ENCODE measurements around the gene BIN1.

Gene BIN1

DNA sequence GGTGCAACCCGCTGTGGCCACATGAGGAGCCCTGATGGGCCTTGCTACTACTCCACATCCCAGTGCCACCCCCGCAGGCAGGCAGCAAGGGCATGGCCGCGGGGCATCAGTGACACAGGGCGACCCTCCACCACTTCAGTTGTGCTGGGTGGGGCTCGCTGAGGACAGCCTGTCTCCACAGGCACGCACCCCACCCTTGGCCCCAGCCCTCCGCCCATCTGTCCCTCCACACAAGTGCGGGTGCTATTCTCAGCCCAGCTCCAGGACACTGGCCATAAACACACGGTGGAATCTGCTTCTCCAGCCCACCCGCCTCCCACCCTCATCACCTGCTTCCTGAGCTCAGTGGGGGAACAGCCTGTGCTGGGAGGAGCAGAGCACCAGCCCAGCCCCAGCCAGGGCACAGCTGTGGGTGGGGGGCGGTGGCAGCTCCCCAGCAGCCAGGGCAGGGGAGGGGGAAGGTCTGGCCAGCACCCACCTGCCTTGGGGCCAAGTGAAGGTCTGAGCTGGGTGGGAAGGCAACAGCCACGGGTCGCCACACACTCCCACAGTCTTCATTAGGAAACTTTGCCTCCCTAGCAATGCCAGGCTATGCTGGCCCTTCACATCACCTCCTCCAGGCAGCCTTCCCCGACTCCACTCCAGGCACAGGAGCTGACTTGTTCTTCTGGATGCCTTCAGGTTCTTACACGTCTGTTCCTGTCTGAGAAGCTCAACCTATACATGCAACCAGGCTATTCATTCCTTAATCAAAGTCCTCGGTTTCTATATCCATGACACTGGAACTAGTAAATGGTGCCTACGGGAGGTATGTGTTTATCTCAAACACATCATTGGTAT is 16.5 kb downstream of the BIN1 start:
- no peak for DNase-seq (ENCODE audit: low read depth, low spot score)
- H3K4me3 ChIP-seq (ENCODE audit: low read depth, low read length), result no peak overlapping the region
- TF ChIP-seq, protein P1, sequence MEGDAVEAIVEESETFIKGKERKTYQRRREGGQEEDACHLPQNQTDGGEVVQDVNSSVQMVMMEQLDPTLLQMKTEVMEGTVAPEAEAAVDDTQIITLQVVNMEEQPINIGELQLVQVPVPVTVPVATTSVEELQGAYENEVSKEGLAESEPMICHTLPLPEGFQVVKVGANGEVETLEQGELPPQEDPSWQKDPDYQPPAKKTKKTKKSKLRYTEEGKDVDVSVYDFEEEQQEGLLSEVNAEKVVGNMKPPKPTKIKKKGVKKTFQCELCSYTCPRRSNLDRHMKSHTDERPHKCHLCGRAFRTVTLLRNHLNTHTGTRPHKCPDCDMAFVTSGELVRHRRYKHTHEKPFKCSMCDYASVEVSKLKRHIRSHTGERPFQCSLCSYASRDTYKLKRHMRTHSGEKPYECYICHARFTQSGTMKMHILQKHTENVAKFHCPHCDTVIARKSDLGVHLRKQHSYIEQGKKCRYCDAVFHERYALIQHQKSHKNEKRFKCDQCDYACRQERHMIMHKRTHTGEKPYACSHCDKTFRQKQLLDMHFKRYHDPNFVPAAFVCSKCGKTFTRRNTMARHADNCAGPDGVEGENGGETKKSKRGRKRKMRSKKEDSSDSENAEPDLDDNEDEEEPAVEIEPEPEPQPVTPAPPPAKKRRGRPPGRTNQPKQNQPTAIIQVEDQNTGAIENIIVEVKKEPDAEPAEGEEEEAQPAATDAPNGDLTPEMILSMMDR (IDR thresholded peaks at IDR 0.05; ENCODE audit: low read depth, low read length), result no peak
- in situ Hi-C loops (cut with HindIII; ENCODE audit: low sequenced_read_pairs), result no loop called here

DNA sequence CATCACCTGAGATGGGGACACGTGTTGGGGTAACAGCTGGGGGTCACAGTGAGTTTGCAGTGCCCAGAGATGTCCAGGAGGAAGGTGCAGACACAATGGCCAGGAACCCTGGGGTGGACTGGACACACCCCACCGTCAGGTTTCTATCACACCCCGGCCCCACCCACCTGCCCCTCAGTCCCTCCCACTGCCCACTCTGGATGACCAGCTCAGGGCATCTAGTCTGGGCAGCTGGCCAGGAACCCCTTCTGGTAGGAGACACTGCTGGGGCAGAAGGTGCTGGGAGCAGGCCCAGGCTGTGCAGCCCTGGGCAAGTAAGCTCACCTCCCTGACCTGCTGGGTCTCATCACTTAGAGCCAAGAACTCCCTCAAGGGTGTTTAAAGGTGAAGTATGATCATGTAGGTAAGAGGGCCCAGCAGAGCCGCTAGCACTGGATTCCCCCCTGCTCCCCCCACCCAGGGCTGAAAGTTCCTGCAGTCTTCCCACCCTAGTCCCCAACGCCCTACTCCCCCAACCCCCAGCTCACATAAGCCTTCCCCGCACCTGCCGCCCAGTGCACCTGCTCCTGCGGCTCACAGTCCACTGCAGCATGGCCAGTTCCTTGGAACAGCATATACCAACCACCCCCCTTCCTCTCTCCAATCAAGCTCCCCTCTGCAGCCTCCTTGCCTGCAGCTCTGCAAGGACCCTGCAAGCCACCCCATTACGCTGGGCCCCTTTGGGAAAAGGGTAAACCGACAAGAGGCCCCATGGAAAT is 17.3 kb downstream of the BIN1 start:
- TF ChIP-seq, protein P1 (IDR thresholded peaks at IDR 0.05; ENCODE audit: low read depth, low read length), result no peak
- H3K4me3 ChIP-seq (ENCODE audit: low read depth, low read length), result no peak overlapping the region
- no peak for DNase-seq (ENCODE audit: low read depth, low spot score)
- in situ Hi-C loops (cut with HindIII; ENCODE audit: low sequenced_read_pairs), result no loop called here

DNA sequence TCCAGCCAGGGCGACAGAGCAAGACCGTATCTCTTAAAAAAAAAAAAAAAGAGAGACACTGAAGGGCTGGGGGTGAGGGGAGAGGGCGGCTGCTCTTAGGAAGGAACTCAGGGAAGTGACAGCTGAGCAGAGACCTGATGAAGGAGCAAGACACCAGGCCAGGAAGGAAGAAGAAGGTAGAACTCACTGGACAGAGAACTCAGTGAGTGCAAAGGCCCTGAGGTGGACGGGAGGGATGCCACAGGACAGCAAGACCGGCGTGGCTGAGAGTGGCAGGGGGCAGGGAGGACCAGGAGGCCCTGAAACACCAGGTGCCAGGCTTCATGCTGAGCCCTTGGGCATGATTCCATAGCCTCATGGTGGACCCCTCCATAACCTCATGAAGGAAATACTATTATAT is 18.2 kb downstream of the BIN1 start:
- no peak for DNase-seq (ENCODE audit: low read depth, low spot score)
- in situ Hi-C loops (cut with HindIII; ENCODE audit: low sequenced_read_pairs), result no loop called here
- TF ChIP-seq, protein P1 (IDR thresholded peaks at IDR 0.05; ENCODE audit: low read depth, low read length), result no peak
- H3K4me3 ChIP-seq (ENCODE audit: low read depth, low read length), result no peak overlapping the region

DNA sequence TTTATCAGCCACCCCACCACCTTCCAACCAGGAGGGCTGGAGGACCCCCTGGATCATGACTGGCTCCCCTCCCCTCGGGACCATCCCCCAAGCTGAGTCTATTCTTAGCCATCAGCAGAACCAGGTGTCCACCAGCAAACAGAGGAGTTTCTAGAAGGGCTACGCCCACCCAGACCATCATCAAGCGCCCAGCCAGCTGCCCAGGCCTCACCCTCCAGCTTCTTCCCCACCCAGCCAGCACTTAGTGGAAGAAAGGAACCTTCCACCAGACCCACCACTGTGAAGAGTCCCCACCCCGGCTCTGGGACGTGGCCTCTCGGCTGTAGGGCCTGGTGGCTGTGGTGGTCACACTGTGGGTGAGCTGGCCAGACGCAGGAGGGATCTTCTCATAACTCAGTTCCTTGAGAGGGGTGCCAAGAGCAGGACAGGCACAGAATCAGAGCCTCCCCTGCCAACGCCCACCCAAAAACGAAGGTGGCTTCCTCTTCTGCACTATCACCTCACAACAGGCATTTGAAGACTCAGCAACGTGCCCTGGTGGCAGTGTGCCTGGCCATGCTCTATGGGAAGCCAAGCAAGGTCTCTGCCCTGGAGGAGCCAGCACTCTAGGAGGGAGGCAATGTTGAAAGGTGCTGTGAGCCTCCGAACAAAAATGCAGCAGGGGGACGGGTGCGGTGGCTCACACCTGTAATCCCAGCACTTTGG is 19.0 kb downstream of the BIN1 start:
- no peak overlapping the region for H3K4me3 ChIP-seq (ENCODE audit: low read depth, low read length)
- no peak for DNase-seq (ENCODE audit: low read depth, low spot score)
- TF ChIP-seq, protein P1 (IDR thresholded peaks at IDR 0.05; ENCODE audit: low read depth, low read length), result no peak
- in situ Hi-C loops (cut with HindIII; ENCODE audit: low sequenced_read_pairs), result no loop called here

DNA sequence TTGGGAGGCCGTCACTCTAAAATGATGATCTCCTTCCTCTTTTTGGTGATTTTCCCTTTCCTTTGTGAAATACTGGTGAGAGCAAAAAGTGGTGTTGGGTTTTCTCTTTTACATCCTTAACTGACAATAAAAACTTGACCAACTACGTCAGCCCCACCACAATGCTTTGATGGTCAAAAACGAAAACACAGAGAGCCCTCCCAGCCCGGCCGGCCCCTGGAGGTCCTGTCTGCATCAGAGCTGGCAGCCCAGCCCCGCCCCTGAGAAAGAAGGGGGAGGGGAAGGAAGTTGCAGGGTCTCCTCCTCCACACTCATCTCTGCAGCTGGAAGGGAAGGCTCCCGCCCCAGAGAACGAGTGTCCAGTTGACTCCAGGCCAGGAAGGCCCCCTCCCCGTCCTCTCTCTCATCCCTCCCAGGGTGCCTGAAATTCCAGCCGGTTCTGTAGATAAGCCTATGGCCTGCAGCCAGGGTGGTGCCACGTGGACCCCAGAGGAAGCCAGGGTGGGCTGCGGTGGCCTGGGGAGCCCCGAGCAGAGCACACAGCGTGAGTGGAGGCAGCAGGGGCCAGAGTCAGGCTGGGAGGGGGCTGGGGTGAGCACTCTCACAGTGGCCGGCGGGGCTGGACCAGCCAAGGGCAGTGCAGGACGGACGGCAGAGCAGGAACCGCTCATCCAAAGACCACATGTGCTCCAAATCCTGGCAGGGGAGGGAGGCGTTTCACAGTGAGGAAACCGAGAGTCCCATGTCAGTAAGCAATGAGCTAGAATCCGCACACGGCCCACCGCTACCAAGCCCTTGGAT is 19.8 kb downstream of the BIN1 start:
- peak; percentile 95 for DNase-seq (ENCODE audit: low read depth, low spot score)
- in situ Hi-C loops (cut with HindIII; ENCODE audit: low sequenced_read_pairs), result no loop called here
- H3K4me3 ChIP-seq (ENCODE audit: low read depth, low read length), result no peak overlapping the region
- TF ChIP-seq, protein P1 (IDR thresholded peaks at IDR 0.05; ENCODE audit: low read depth, low read length), result no peak

DNA sequence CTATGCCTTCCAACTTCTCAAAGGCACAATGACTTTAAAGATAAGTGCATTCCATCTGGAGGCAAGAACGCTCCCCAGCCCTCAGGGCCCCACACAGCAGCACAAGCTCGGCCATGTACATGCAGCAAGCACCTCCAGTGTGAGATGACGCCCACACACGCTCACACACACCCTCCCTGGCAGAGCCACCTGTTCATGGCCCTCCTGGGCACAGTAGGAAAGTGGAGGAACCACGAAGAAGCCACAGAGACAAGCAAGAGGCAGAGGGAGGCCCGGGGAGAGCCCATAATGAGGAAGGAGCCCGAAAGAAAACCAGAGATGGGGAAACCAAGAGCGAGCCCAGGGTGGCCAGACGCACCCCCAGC is 21.7 kb downstream of the BIN1 start:
- no peak for DNase-seq (ENCODE audit: low read depth, low spot score)
- TF ChIP-seq, protein P1 (IDR thresholded peaks at IDR 0.05; ENCODE audit: low read depth, low read length), result no peak
- in situ Hi-C loops (cut with HindIII; ENCODE audit: low sequenced_read_pairs), result no loop called here
- no peak overlapping the region for H3K4me3 ChIP-seq (ENCODE audit: low read depth, low read length)

All from astrocyte of the spinal cord (primary cell).